ENCODE measurements around the gene BOC.

DNA sequence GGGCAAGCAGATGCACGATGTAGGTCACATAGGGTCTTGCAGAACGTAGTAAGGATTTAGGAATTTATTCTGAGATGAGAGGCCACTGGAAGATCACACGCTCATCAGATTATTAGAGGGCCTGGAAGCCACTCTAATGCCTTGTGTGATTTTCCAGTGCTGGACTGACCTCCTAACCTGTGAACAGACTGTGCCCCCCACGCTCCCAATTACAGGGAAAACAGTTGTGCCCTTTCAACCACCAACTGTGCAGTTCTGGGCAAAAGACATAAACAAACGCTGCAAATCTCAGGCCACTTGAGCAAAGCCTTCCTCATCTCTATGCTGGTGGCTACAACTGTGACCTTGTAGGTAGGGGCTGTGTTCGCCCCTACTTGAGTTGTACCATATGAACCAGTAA is 48.2 kb upstream of the BOC start:
- TF ChIP-seq, protein P1, sequence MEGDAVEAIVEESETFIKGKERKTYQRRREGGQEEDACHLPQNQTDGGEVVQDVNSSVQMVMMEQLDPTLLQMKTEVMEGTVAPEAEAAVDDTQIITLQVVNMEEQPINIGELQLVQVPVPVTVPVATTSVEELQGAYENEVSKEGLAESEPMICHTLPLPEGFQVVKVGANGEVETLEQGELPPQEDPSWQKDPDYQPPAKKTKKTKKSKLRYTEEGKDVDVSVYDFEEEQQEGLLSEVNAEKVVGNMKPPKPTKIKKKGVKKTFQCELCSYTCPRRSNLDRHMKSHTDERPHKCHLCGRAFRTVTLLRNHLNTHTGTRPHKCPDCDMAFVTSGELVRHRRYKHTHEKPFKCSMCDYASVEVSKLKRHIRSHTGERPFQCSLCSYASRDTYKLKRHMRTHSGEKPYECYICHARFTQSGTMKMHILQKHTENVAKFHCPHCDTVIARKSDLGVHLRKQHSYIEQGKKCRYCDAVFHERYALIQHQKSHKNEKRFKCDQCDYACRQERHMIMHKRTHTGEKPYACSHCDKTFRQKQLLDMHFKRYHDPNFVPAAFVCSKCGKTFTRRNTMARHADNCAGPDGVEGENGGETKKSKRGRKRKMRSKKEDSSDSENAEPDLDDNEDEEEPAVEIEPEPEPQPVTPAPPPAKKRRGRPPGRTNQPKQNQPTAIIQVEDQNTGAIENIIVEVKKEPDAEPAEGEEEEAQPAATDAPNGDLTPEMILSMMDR (IDR thresholded peaks at IDR 0.05; ENCODE audit: extremely low read depth in 1 of 2, insufficient read depth in 1 of 2, low read depth in 1 of 2, low read length in 2 of 2) = no peak
- TF ChIP-seq POLR2AphosphoS5 (IDR thresholded peaks at IDR 0.05; ENCODE audit: insufficient read depth, low read depth, low read length) = no peak
- TF ChIP-seq POLR2A (IDR thresholded peaks at IDR 0.05; ENCODE audit: low read depth, low read length) = no peak
- TF ChIP-seq EZH2 (IDR thresholded peaks at IDR 0.05; ENCODE audit: borderline replicate concordance, low read depth, low read length, severe bottlenecking) = no peak
- no peak for TF ChIP-seq JUN (IDR thresholded peaks at IDR 0.05; ENCODE audit: borderline replicate concordance, insufficient read depth, insufficient read length, low read depth)
- TF ChIP-seq, protein P2, sequence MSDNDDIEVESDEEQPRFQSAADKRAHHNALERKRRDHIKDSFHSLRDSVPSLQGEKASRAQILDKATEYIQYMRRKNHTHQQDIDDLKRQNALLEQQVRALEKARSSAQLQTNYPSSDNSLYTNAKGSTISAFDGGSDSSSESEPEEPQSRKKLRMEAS (IDR thresholded peaks at IDR 0.05; ENCODE audit: insufficient read depth, insufficient read length) = no peak

Measured in endothelial cell of umbilical vein (primary cell).